Astrocyte of the cerebellum (primary cell): Measurements from ENCODE around the gene CALCB.

Source experiments
- DNase-seq: peaks from one replicate; pipeline ENCODE4 v3.0.0-alpha.2; 2011; ENCODE audit warnings: low read depth
- H3K4me3 ChIP-seq: 2 replicates; pipeline ENCODE4 v1.5.1; 2011; ENCODE audit warnings: mild to moderate bottlenecking, low read depth, low read length, moderate library complexity
- CTCF ChIP-seq: IDR thresholded peaks from 2 replicates; pipeline ENCODE4 v1.5.1; 2012; ENCODE audit warnings: low read length, low read depth, moderate library complexity, mild to moderate bottlenecking; ENCODE audit errors: missing control alignments
- in situ Hi-C: cut with HindIII; loops from 2 replicates; pipeline ENCODE4 v1.10.0; 2017; ENCODE audit warnings: low sequenced_read_pairs

Gene CALCB

GRCh38 chr11:15108592-15109130, 35.3 kb downstream of the CALCB start:
- no peak for TF ChIP-seq CTCF
- DNase-seq = no peak
- in situ Hi-C loops = no loop called here
- no peak overlapping the region for H3K4me3 ChIP-seq

- no peak for TF ChIP-seq CTCF
- in situ Hi-C loops = loop anchor here (5.0 kb wide), 1 partner anchor 88 kb away; no protein-coding TSS in a partner anchor
- H3K4me3 ChIP-seq = no peak overlapping the region
- DNase-seq = no peak
These were observed 36.2 kb downstream of the CALCB start for GRCh38 chr11:15109602-15110001.

DNA sequence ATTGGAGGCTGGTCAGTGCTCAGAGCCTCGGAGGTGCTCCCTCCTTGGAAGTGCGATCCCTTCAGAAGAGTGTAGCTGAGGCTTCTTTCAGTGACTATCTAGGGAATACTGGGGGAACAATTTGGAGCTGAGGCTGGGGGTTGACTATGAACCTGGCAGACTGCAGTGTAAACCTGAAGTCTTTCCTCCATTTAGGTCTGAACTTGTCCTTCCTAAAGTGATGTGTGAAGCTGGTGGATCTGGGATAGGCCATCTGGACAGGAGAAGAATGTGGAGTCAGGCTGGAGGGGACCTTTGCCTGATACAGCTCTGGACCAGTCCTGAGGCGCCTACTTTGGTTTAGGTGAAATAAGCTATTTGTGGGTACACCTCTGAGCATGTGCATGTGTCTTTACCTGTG, 37.8 kb downstream of the CALCB start:
- no peak overlapping the region for H3K4me3 ChIP-seq
- in situ Hi-C loops = loop anchor here (5.0 kb wide), 1 partner anchor 86 kb away; no protein-coding TSS in a partner anchor
- no peak for DNase-seq
- TF ChIP-seq CTCF = no peak

DNA sequence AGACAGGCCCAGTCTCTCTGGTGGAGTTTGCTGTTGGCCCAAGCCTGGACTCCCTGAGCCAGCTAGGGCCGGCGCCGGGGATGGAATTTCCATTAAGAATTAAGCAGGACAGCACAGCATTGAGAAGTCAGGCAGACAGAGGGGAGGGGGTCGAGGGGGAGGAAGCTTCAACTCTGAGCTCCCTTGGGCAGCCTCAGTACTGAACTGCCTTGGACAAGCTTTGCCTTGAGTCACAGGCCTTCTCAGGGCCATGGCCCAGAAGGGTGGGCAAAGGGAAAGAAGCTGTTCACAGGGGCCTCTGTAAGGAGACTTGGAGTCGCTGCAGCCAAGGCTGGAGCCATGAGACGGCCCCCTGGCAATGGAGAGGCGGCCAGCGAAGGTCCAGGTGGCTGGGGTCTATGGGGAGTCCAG, 38.7 kb downstream of the CALCB start:
- in situ Hi-C loops = loop anchor here (5.0 kb wide), 1 partner anchor 85 kb away; no protein-coding TSS in a partner anchor
- no peak overlapping the region for H3K4me3 ChIP-seq
- no peak for TF ChIP-seq CTCF
- no peak for DNase-seq

- no peak for TF ChIP-seq CTCF
- in situ Hi-C loops = loop anchor here (5.0 kb wide), 1 partner anchor 84 kb away; no protein-coding TSS in a partner anchor
- H3K4me3 ChIP-seq = no peak overlapping the region
- DNase-seq = no peak
These were observed 40.0 kb downstream of the CALCB start for GRCh38 chr11:15113381-15113780.

- H3K4me3 ChIP-seq = peak within 1 kb of the TSS; percentile 38
- in situ Hi-C loops = loop anchor here (5.0 kb wide), 1 partner anchor 83 kb away; no protein-coding TSS in a partner anchor
- no peak for DNase-seq
- no peak for TF ChIP-seq CTCF
These were observed 41.4 kb downstream of the CALCB start, which contains the start of gene INSC for GRCh38 chr11:15114501-15115475. TSS of gene INSC (plus strand) at chr11:15114923. CDS start at chr11:15149175, 34,252 bp downstream.
